ENCODE measurements around the gene TRAF3. TPM values are rescaled to one million over a fixed set of nuclear protein-coding genes. Genes with fewer than 3 reads are reported as not detected.
A peak's percentile ranks its signal among the peaks of the same experiment; 100 is the strongest.
"Not testable (repeated sequence)": the region's sequence is repeated elsewhere in the genome, so short reads cannot be mapped to it uniquely, and the experiment has no call there.

Gene TRAF3
- total RNA-seq, 1 donor from 2014 or later, result 11.8 TPM

DNA sequence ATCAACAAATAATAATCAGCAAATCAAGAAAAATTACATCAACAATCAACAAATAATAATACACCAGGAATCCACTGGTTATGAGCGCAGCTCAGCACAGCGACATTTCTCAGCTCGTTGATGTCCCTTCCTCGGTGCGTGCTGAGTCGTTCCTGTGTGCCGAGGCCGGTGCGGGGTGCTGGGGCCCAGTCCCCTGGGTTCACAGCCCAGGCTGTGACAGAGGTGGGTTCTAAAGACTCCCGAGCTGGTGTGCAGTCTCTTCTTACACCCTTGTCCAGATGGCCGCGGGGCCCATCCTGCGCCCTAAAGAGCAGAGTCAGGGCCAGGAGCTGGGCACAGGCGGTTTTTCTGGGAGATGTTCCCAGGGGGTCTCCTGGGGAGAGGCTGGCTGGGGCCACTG, 26.9 kb upstream of the TRAF3 start:
- DNase-seq (ENCODE audit: low read depth), result no peak

DNA sequence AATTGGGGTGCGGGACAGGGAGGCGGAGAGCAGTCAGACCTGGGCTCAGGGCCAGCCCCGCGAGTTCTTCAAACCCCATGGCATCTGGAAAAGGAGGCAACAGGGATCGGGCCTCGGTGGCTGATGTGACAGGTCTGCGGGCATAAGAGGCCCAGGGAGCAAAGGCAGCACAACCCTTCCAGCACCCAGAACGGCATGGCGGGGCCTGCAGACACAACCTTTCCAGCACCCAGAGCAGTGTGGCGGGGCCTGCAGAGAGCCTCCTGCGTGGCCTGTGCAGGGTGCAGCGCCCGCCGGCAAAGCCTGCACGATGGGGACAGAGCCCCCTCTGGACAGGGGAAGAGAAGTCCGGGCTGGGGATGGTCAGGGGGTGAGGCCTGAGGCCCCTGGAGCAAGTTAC, 26.2 kb upstream of the TRAF3 start:
- DNase-seq (ENCODE audit: low read depth), result no peak

DNA sequence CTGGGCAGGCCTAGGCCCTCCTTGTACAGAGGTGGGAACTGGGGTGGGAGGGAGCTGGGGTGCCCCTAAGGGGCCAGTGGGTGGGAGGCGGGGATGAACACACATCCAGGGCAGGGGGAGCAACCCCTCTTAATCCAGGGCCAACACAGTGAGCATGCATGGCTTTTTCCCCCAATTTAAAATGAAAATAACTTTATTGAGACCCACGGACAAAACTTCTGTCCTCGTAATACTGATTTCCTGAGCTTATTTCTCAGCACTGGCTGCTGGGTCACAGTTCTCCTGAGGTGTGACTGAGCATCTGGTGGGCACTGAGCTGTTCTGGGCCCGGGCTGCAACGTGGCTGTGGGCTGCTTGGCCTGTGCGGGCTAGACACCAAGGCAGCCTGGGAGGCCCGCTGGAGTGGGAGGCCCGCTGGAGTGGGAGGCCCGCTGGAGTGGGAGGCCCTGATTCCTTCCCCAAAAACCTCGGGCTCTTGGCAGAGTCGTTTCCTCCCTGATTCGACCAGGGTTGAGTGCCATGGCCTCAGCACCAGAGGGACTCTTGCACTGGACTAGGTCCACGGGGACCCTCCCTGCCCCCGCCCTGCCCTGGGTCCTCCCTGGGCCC, 24.9 kb upstream of the TRAF3 start:
- DNase-seq (ENCODE audit: low read depth), result no peak

DNA sequence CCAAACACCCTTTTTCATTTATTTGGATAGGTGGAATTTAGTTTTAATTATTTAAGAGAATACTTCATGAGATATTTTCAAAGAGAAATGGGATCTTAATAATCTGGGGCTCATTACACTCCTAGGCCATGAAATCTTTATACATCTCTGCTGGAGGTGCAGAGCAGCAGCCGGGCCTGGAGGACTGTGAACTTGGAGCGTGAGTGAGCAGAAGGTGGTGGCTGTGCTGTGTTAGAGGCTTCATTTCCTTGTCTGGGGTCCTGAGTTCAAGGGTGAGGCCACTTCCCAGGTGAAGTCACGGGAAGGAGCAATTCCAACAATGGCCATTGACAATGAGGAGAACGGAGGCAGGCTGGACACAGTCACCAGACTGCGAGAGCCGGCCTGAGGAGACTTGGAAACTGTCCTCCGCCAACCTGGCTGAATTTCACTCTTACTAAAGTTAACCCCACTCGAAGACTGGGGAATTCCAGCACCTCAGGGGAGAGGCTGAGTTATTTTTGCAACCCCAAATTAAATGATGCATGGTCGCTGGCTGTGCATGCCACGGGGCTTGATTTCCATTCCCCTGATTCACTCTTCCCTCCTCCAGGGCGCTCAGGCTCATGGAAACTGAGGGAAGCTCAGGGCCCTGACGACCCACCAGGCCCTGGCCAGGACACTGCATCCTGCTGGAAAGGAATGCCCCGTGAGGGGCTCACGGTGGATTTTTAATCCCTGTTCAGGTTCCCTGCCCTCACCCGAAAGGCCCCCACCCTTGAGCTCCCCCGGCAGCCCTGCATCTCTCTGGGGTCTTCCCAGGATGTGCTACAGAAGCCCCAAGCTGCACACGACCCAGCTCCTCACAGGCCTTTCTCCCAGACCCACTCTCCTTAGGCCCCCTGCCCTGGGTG, 22.6 kb upstream of the TRAF3 start:
- no peak for DNase-seq (ENCODE audit: low read depth)

DNA sequence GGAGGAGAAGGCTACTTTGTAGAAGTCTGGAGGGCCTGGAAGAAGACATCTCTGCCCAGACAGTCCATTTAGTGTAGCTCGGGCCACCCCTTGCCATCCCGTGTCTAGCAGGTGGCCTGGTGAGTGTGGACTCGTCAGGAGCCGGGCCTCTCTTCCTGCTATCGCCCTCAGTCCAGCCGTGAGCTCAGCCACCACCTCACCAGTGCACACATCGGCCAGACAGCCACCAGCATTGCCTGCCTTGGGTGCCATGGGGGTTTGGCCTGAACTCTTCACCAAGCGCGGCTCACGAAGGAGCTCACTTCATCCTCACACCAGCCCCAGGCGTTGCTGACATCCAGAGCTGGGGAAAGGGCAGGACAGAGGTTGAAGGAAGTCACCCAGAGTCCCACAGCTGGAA, 19.6 kb upstream of the TRAF3 start:
- no peak for DNase-seq (ENCODE audit: low read depth)

DNA sequence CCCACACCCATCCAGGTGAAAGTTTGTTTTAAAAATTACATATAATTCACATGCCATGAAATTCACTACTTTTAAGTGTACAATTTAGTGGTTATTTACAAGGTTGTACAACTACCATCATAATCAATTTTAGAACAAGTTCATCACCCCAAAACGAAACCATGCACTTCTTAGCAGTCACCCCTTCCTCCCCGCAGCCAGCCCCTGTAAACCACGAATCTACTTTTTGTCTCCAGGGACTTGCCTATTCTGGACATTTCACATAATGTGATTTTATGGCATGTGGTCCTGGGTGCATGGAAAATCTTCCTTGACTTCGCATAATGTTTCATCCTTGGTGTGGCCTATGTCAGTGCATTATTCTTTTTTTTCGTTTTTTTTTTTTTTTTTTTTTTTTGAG, 19.2 kb upstream of the TRAF3 start:
- DNase-seq (ENCODE audit: low read depth), result no peak

DNA sequence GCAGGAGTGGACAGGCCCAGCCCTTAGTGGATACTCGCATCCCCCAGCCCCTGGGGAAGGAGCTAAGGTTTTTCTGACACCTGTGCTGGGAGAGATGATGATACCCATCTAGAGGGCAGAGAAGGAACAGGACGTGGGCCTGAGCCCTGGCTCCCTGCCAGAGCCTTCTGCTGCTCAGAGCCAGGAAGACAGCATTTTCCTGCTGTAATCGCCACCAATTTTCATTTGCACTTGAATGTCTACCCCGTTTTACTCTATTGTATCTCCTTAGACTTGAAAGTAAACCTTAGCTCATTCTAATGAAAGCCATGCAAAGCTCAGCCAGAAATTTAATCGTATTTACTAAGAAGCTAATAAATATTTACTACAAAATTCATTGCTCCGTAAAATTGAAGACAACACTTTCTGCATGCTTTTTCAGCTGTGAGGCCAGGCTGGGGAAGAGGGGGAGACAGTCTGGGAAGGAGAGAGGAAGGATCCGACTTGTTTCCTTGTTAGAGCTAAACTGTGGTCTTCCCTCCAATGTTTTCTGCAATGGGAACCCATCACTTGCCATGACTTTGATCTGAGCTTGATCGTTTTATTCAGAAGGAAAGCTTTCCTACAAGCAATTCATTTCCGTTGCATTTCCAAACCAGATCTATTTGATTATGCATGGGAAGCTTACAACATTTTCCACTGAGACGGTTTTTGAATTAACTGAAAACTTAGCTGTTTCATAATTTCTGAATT, 17.6 kb upstream of the TRAF3 start:
- DNase-seq (ENCODE audit: low read depth), result no peak

DNA sequence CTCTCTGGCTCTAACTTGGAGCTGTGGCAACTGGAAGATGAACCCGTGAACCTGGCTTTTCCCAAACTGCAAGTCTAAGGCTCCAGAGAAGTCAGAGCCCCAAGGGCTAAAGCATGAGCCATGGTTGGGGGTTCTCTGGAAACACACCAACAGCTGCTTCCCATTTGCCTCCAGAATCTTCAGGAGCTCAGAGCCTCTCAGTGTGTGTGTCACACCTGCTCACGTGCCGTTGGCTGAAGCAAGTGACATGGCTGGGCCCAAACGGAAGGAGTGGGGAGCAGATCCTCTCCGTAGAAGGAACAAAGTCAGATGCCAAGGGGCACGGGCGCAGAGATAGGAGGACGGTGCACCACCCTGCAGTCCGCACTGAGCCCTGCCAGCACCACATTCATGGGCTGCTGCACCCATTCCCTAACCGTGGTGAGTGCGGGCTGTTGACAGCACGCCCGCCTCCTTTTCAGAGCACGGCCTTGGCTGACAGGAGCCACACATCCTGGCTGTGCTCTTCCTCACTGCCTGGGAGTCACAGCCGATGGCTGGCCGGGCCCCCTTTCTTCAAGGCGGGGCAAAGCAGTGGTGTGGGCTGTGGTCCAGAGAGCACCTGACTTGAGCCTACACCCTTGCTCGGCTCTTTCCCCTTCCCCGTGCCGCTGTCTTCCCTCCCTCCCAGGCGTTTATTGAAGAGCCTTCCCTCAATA, 16.6 kb upstream of the TRAF3 start:
- peak; percentile 15 for DNase-seq (ENCODE audit: low read depth)

DNA sequence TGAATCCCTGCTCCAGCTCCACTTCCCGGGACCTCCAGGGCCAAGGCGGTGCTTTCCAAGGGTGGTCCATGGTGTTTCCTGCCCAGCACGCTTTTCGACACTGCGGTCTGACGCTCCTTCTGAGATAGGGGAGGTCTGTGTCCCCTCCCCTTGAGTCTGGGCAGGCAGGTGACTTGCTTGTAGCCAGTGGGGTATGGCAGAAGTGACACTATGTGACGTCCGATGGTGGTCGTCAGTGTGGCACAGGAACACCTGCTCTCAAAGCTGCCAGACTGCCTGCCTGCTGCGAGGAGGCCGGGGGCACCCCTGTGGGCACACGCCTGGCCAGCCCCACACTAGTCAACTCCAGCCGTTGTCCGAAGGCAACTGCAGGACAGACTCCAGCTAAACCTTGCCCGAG, 16.0 kb upstream of the TRAF3 start:
- no peak for DNase-seq (ENCODE audit: low read depth)

DNA sequence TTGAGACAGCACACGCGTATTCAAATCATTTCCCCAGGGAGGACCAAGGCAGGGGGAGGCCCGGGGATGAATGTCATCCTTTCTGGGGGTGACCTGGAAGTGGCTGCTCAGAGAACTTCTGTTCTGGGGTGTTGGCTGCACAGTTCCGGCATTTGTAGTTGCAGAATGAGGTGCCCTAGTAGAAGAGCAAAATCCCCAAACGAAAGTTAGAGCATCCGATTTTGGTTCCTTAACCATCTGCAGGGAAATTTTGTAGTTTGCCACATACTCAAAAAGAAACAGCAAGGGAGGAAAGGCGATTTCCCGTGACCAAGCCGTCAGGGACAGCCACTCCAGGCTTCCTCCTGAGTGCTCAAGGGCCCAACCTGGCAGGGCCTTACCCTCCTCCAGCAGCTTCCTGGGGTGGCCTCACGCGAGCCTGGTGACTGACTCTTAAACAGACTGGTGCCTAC, 13.0 kb upstream of the TRAF3 start:
- DNase-seq (ENCODE audit: low read depth), result no peak

DNA sequence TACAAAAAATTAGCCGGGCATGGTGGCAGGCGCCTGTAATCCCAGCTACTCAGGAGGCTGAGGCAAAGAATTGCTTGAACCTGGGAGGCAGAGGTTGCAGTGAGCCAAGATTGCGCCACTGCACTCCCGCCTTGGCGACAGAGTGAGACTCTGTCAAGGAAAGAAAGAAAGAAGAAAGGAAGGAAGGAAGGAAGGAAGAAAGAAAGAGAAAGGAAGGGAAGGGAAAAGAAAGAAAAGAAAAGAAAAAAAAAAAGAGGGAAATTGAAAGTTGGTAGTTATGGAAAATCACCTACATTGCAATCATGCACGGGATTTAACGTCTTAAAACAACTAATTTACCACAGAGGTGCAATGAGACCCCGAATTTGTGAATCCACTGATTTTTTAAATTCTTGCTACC, 11.5 kb upstream of the TRAF3 start:
- DNase-seq (ENCODE audit: low read depth), result not testable (repeated sequence)

DNA sequence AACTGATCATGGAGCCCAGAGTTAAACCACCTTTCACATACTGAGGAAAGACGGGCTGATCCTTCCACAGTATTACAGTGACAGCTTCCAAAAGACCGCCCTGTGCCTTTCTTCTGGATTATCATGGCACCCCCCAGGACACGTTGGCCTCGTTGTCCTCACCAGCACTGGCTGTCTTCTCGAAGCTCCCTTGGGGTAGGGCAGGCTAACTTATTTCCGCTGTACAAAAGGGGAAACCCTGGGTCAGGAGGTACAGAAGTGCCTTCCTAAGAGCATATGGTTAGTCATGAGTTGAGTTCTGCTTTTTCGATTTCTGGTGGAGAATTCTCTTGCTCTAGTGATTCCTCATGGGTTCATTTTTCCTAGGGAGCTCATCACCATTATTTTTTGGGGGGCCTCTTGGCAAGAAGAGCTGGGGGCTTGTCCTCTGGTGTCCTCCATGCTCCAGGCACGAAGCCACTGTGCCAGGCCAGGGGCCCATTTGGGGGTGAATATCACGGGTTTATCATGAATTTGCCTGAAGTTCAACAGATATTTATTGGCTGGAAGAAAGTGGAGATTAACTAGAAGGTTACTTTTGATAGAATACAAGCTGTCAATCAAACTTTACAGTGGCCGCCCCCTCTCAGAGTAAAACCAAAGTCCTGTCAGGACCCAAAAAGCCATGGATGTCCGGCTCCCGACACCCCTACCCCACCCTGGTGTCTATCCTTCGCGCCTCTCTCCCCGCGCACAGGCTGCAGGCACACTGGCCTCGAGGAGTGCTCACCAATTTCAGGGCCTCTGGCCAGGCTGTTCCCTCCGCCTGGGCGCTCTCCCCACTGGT, 8.8 kb upstream of the TRAF3 start:
- no peak for DNase-seq (ENCODE audit: low read depth)

DNA sequence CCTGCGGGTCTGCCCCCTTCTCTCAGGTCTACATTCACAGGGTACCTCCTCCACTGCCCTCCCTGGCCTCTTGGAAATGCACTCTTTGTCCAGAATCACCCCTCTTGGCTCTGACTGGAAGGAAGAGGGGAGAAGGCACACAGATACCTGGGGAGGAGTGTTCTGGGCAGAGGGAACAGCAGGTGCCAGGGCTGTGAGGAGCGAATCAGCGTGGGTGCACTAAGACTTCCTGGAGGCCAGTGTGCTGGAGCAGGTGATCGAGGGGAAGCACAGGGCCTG, 8.3 kb upstream of the TRAF3 start:
- DNase-seq (ENCODE audit: low read depth), result no peak

DNA sequence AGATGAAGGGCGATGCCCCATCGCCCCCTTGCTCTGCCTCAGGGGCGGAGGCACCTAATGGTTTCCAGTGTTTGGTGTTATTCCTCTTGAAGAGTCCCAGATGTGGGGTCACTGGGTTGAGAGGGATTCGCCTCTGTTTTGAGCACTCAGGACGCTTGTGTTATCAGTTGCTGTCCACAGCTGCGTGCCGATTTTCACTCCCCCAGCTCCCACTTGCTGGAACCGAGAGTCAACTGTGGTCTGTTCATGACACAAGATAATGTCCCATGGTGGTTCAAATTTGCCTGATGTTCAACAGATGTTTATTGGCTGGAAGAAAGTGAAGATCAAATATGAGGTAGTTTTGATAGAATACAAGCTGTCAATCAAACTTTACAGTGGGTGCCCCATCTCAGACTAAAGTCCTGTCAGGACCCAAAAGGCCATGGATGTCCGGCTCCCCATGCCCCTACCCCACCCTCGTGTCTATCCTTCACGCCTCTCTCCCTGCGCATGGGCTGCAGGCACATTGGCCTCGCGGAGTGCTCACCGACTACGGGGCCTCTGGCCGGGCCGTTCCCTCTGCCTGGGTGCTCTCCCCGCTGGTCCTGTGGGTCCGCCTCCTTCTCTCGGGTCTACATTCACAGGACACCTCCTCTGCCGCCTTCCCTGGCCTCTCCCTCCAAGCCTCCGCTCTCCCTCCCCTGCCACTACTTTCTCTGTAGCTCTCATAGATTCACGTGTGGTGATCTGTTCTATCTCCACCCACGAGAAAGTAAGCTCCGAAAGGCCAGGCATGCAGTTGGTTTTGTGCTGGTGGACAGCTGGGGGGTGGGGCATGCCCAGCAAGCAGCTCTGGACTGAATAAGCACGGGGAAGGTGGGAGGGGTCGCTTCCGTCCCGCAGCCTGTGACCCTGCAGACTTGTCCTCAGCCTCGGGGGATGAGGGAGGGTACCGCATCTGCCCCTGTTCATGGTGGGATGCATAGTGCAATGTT, 6.8 kb upstream of the TRAF3 start:
- no peak for DNase-seq (ENCODE audit: low read depth)

DNA sequence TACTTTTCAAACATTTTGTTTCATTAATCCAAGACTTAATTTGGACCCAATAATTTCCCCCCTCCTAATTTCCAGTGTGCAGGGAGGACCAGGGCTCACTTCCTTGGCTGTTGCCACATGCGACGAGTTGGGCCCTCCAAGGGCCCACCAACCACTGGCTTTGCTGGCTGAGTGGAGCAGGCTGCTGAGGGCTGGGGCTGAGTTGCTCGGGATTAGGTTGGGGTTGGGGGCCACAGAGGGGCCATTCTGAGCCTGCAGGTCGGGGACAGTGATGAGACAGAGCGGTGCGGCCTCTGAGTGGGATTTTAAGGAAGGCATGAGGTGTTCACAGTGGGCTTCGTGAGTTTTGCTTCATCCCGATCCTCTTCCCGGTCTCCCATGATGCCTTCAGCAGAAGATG, 6.1 kb upstream of the TRAF3 start:
- no peak for DNase-seq (ENCODE audit: low read depth)

DNA sequence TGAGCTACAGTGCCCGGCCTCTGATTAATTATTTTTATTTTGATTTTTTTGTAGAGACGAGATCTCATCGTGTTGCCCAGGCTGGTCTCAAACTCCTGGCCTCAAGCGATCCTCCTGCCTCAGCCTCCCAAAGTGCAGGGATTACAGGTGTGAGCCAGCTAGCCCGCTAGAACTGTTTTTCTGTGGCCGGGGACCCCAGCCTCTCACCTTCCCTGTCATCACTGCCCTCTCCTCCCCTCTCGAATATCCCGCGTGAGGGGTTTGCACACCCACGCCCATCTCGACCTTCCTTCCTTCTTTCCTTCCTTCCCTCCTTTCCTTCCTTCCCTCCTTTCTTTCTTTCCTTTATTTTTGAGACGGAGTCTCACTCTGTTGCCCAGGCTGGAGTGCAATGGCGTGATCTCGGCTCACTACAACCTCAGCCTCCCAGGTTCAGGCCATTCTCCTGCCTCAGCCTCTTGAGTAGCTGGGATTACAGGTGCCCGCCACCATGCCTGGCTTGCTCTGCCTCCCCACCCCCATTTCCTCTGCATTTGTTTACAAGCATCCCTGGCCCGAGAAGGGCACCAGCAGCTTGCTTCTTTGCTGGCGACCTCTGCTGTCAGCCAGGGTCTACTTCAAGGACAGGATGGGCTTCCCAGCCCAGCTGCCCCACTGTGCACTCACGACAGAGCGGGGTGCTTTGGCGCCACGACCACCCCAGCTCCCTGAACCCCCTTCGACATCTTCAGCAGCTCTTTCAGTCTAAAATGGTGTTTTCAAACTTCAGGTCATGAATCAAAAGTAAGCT, 4.3 kb upstream of the TRAF3 start:
- DNase-seq (ENCODE audit: low read depth), result peak; percentile 28

DNA sequence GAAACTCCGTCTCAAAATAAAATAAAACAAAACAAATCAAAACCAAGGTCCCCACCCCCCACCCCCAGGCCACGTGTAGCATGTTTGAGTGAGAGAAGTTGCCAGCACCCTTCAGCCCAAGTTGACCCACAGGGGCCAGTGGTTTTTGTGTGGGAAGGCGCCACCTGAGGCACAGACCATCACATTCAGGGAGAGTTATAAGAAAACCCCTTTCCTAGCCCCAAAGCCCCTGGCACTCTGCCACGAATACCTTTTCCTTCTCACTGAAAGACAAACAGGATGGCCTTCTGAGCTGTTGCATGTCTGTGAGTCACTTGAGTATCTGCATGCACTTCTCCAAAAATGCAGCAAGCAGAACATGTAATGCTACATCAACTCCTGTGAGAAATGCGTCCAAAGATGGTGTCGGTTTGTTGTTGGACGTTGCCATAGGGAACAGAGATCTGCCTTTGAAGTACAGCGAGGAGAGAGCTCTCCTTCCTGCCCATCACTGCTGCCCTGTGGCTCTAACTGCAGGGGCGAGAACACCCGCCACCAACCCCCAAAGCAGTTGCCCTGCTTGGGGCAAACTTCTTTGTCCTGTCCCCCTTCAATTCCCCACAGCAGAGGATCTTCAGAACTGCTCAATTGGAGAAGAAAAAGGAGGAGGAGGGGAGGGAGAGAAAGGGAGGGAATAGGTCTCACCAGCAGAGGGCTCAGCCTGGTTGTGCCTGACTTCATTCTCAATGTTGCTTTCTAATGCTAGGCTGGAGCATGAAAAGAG, 2.7 kb upstream of the TRAF3 start:
- DNase-seq (ENCODE audit: low read depth), result peak; percentile 63
